ENCODE measurements around the gene CALN1. TPM values are rescaled to one million over a fixed set of nuclear protein-coding genes. Genes with fewer than 3 reads are reported as not detected.

Gene CALN1
- polyA plus RNA-seq, 3 donors, result under 0.01 TPM; not detected in 2

DNA sequence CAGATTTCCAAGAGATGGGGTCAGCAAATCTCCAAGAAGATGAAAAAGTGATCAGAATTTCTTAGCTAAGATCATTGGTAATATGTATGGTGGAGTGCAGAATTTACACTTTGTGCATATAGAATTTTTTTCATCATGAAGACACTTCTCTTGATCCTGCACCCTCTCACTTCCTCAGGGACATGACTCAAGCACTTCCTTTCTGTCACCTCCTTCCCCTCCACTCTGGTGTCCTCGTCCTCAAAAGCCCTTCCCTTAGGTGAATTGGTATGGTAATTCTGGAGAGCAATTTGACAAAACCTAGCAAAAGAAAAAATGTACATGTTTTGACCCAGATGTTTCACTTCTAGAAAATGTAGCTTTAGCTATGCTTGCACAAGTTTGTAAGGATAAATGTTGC, 18.1 kb downstream of the CALN1 start:
- H3K79me2 ChIP-seq (ENCODE audit: insufficient read depth, low read length), result no peaks in the 10 kb centered on the region
- H3K27ac Mint-ChIP-seq, result peak overlapping the region in 2 of 7 donors; percentile 7 to 22
- peaks cover 12% of the 10 kb centered on the region for H3K4me1 Mint-ChIP-seq
- no peak overlapping the region for H3K27ac ChIP-seq (ENCODE audit: low read depth in 1 of 2, low read length in 2 of 2)
- peaks cover 0 to 3% of the 10 kb centered on the region in 2 donors for H3K9me3 ChIP-seq (replicated peaks in 1 of 2; ENCODE audit: control insufficient read depth in 1 of 2, insufficient read depth in 1 of 2, low read length in 2 of 2)
- H4K20me1 ChIP-seq (ENCODE audit: insufficient read depth, low read length), result no peaks in the 10 kb centered on the region
- no peak overlapping the region for H3K9ac ChIP-seq (ENCODE audit: insufficient read depth, low read length, poor library complexity, severe bottlenecking)
- no peaks in the 10 kb centered on the region for H3K27me3 ChIP-seq (ENCODE audit: control insufficient read depth in 2 of 2, insufficient read depth in 2 of 2, low read length in 2 of 2)
- H3K27me3 Mint-ChIP-seq (ENCODE audit: low read depth in 3 of 3), result peaks cover 0 to 9% (median 3%) of the 10 kb centered on the region in 3 donors
- WGBS (ENCODE audit: insufficient coverage), result no CpG with 5 or more reads among the region's 1 CpG
- no peak overlapping the region for H3K4me2 ChIP-seq (replicated peaks; ENCODE audit: extremely low read depth, low read length, poor library complexity, severe bottlenecking)
- no peaks in the 10 kb centered on the region for H3K36me3 Mint-ChIP-seq
- intact Hi-C loops (cut with micrococcal nuclease), result no loop called here
- DNase-seq, result peak; percentile 19 to 62 (median 47)
- no peak overlapping the region for H3K4me3 ChIP-seq (replicated peaks in 1 of 3; ENCODE audit: low read depth in 2 of 3, low read length in 3 of 3)
- H3K4me1 ChIP-seq (ENCODE audit: control insufficient read depth in 1 of 2, insufficient read depth in 2 of 2, low read length in 2 of 2), result peaks cover 14 to 15% of the 10 kb centered on the region in 2 donors
- peaks cover 3 to 15% (median 10%) of the 10 kb centered on the region in 7 donors for H3K9me3 Mint-ChIP-seq
- TF ChIP-seq CTCF (IDR thresholded peaks at IDR 0.05), result no peak
- no peak overlapping the region for H2AFZ ChIP-seq (ENCODE audit: insufficient read depth, low read depth, low read length, poor library complexity, severe bottlenecking)
- H3K4me3 Mint-ChIP-seq, result peak overlapping the region in 1 of 2 donors; percentile 39
- no peaks in the 10 kb centered on the region for H3K36me3 ChIP-seq (replicated peaks in 1 of 2; ENCODE audit: control insufficient read depth in 1 of 2, insufficient read depth in 2 of 2, low read length in 2 of 2)

DNA sequence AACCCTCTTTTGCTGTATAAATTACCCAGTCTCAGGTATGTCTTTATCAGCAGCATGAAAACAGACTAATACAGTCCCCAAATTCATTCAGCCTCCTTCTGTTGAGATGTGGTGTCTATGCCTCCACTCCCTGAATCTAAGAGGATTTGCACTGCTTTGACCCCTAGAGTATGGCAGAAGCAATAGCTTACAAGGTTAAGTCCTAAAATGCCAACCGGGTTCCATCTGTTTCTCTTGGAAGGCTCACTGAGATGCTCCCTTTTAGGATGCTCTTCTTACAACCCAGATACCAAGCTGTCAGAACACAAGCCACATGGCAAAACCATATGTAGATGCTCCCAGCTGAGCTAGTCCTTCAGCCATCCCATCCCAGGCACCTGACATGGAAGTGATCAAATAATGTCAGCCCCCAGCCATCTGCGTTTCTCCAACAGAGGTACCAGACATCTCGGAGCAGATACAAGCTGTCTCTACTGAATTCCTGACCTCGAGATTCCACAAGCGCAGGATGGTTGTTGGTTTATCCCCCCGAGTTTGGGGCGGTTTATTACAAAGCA, 20.2 kb downstream of the CALN1 start:
- no peak overlapping the region for H3K4me3 ChIP-seq (replicated peaks in 1 of 3; ENCODE audit: low read depth in 2 of 3, low read length in 3 of 3)
- H2AFZ ChIP-seq (ENCODE audit: insufficient read depth, low read depth, low read length, poor library complexity, severe bottlenecking), result no peak overlapping the region
- Mint-ChIP-seq H3K9me3 (peaks cover 3 to 12% (median 6%) of the 10 kb centered on the region in 7 donors), H3K4me1 (peaks cover 12% of the 10 kb centered on the region), H3K27me3 (ENCODE audit: low read depth in 3 of 3) (peaks cover 0 to 9% (median 3%) of the 10 kb centered on the region in 3 donors), H3K36me3 (no peaks in the 10 kb centered on the region), H3K4me3 (no peak overlapping the region), H3K27ac (peak overlapping the region in 2 of 7 donors; percentile 14 to 33)
- WGBS (ENCODE audit: insufficient coverage), result 99% methylated on average over 7 of the region's 7 CpGs
- H3K4me1 ChIP-seq (ENCODE audit: control insufficient read depth in 1 of 2, insufficient read depth in 2 of 2, low read length in 2 of 2), result peaks cover 14 to 15% of the 10 kb centered on the region in 2 donors
- H3K79me2 ChIP-seq (ENCODE audit: insufficient read depth, low read length), result no peaks in the 10 kb centered on the region
- TF ChIP-seq CTCF (IDR thresholded peaks at IDR 0.05), result no peak
- no peaks in the 10 kb centered on the region for H4K20me1 ChIP-seq (ENCODE audit: insufficient read depth, low read length)
- no peaks in the 10 kb centered on the region for H3K36me3 ChIP-seq (replicated peaks in 1 of 2; ENCODE audit: control insufficient read depth in 1 of 2, insufficient read depth in 2 of 2, low read length in 2 of 2)
- H3K9ac ChIP-seq (ENCODE audit: insufficient read depth, low read length, poor library complexity, severe bottlenecking), result no peak overlapping the region
- intact Hi-C loops (cut with micrococcal nuclease), result no loop called here
- peaks cover 0 to 3% of the 10 kb centered on the region in 2 donors for H3K9me3 ChIP-seq (replicated peaks in 1 of 2; ENCODE audit: control insufficient read depth in 1 of 2, insufficient read depth in 1 of 2, low read length in 2 of 2)
- H3K27me3 ChIP-seq (ENCODE audit: control insufficient read depth in 2 of 2, insufficient read depth in 2 of 2, low read length in 2 of 2), result no peaks in the 10 kb centered on the region
- no peak overlapping the region for H3K4me2 ChIP-seq (replicated peaks; ENCODE audit: extremely low read depth, low read length, poor library complexity, severe bottlenecking)
- no peak for DNase-seq
- no peak overlapping the region for H3K27ac ChIP-seq (ENCODE audit: low read depth in 1 of 2, low read length in 2 of 2)

Measured in CD14-positive monocyte (primary cell).